ENCODE measurements around the gene GLDC. TPM values are rescaled to one million over a fixed set of nuclear protein-coding genes. Genes with fewer than 3 reads are reported as not detected.
A peak's percentile ranks its signal among the peaks of the same experiment; 100 is the strongest.

Gene GLDC
- total RNA-seq, 4 donors from 2014 or later: 1.7 to 15.1 (median 8.6) TPM

DNA sequence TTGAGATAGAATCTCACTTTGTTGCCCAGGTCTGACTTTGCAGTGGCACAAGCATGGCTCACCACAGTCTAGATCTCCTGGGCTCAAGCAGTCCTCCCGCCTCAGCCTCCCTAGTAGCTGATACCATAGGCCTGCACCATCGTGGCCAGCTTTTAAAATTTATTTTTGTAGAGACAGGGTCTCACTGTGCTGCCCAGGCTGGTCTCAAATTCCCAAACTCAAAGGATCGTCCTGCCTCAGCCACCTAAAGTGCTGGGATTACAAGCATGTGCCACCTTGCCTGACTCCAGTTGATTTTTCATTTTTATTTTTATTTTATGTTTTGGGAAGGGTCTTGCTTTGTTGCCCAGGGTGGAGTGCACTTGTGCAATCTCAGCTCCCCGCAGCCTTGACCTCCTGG lies 41.7 kb upstream of the GLDC start:
- 91 to 95% methylated on average over 4 of the region's 4 CpGs for WGBS, 2 donors
- no peak for DNase-seq
- no peaks in the 10 kb centered on the region for H3K36me3 ChIP-seq
- TF ChIP-seq CTCF (IDR thresholded peaks at IDR 0.05): no peak
- no peak for TF ChIP-seq POLR2A (IDR thresholded peaks at IDR 0.05)
- no peak overlapping the region for H3K27ac ChIP-seq
- no peaks in the 10 kb centered on the region for H3K27me3 ChIP-seq
- no peaks in the 10 kb centered on the region for H3K9me3 ChIP-seq
- peaks cover 3 to 5% of the 10 kb centered on the region in 2 donors for H3K4me1 ChIP-seq
- no peak overlapping the region for H3K4me3 ChIP-seq (replicated peaks in 1 of 3)
- intact Hi-C loops (cut with DNase I): no loop called here

DNA sequence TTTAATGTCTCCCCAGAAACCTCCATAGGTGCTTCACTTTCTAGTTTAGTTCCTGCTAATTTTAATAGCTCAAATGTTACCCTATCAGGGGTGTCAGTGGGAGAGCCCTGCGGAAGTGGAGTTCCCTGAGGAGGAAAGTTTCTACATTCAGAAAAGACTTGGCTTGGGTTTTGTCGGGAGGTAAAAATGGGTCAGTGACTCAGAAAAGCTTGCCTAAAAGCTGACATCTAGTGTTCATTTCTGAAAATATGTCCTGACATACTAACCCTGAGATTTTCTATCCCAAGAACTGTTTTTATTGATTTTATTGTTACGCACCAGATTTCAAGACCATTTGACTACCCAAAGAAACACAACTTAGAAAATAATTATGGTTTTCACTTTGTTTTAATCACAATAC lies 40.9 kb upstream of the GLDC start:
- H3K27me3 ChIP-seq: no peaks in the 10 kb centered on the region
- intact Hi-C loops (cut with DNase I): no loop called here
- peak in 2 of 6 experiments; percentile 10 to 19 for TF ChIP-seq CTCF (IDR thresholded peaks at IDR 0.05)
- no peak for TF ChIP-seq POLR2A (IDR thresholded peaks at IDR 0.05)
- H3K27ac ChIP-seq: no peak overlapping the region
- no peak for DNase-seq
- no peaks in the 10 kb centered on the region for H3K9me3 ChIP-seq
- 61 to 70% methylated on average over 3 of the region's 3 CpGs for WGBS, 2 donors
- peaks cover 6 to 7% of the 10 kb centered on the region in 2 donors for H3K4me1 ChIP-seq
- H3K4me3 ChIP-seq (replicated peaks in 1 of 3): no peak overlapping the region
- H3K36me3 ChIP-seq: no peaks in the 10 kb centered on the region

- H3K36me3 ChIP-seq: no peaks in the 10 kb centered on the region
- DNase-seq: no peak
- peak overlapping the region; percentile 29 to 76 (median 60) for H3K4me3 ChIP-seq (replicated peaks in 1 of 3)
- H3K27me3 ChIP-seq: no peaks in the 10 kb centered on the region
- intact Hi-C loops (cut with DNase I): no loop called here
- TF ChIP-seq POLR2A (IDR thresholded peaks at IDR 0.05) (no peak), CTCF (IDR thresholded peaks at IDR 0.05) (no peak)
- peak overlapping the region; percentile 94 to 98 (median 95) for H3K27ac ChIP-seq
- peaks cover 6 to 10% of the 10 kb centered on the region in 2 donors for H3K4me1 ChIP-seq
- WGBS, 2 donors: 51 to 55% methylated on average over 15 of the region's 15 CpGs
- H3K9me3 ChIP-seq: no peaks in the 10 kb centered on the region
These were observed 36.5 kb upstream of the GLDC start for GRCh38 chr9:6681957-6682501.

DNA sequence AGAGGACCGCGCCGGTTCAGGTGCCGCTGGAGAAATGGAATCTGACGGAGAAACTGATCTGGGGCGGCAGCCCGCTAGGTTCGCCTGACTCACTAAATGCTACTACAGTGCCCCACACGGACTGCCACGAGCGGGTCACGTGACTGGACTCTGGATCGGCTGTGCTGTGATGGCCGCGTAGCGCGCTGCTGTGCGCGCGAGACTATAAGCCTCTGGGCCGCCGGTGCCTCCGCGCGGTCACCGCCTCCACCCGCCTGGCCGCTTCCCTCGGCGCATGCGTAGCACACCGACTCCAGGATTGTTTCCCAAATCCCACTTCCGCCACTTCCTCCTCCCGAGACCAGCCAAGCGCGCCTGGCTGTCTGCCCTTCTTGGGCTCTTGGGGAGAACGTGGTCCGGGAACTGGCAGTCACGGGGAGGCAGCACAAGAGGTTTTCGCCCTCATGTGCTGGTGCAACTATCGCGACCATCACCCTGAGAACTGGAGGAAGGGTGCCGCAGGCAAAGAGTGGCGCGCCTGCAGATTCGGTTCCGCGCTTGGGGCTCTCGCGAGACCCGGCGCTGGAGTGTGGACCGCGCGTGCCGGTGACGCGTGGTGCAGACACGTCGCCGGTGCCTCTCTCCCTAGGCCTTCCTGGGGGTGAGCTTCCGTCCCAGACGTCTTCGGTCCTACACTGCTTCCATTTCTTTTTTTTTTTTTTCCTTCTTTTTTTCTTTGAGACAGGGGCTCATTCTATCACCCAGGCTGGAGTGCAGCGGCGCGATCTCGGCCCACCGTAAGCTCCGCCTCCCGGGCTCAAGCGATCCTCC lies 35.8 kb upstream of the GLDC start:
- peak; percentile 97 to 98 for DNase-seq
- H3K27me3 ChIP-seq: no peaks in the 10 kb centered on the region
- intact Hi-C loops (cut with DNase I): no loop called here
- H3K4me3 ChIP-seq (replicated peaks in 1 of 3): peak overlapping the region; percentile 29 to 76 (median 60)
- 0 to 1% methylated on average over 43 to 51 of the region's 72 CpGs for WGBS, 2 donors
- no peaks in the 10 kb centered on the region for H3K36me3 ChIP-seq
- H3K9me3 ChIP-seq: no peaks in the 10 kb centered on the region
- H3K4me1 ChIP-seq: peaks cover 6 to 10% of the 10 kb centered on the region in 2 donors
- TF ChIP-seq CTCF (IDR thresholded peaks at IDR 0.05) (peak in 1 of 6 experiments; percentile 30), POLR2A (IDR thresholded peaks at IDR 0.05) (peak in 1 of 2 donors; percentile 88)
- H3K27ac ChIP-seq: peak overlapping the region; percentile 94 to 98 (median 95)

GRCh38 chr9:6680797-6681146 lies 35.2 kb upstream of the GLDC start:
- peak overlapping the region; percentile 10 to 60 (median 56) for H3K4me3 ChIP-seq (replicated peaks in 1 of 3)
- H3K4me1 ChIP-seq: peaks cover 6 to 10% of the 10 kb centered on the region in 2 donors
- intact Hi-C loops (cut with DNase I): no loop called here
- no peak for TF ChIP-seq POLR2A (IDR thresholded peaks at IDR 0.05)
- TF ChIP-seq CTCF (IDR thresholded peaks at IDR 0.05): no peak
- no peaks in the 10 kb centered on the region for H3K27me3 ChIP-seq
- H3K9me3 ChIP-seq: no peaks in the 10 kb centered on the region
- WGBS, 2 donors: 2 to 7% methylated on average over 6 to 25 of the region's 26 CpGs
- DNase-seq: peak; percentile 55 to 60
- H3K36me3 ChIP-seq: no peaks in the 10 kb centered on the region
- H3K27ac ChIP-seq: peak overlapping the region; percentile 94 to 98 (median 95)
